Peyer's patch (tissue), 4 donors: ENCODE data around the gene ZNF784.

ENCODE experiments used
- CTCF ChIP-seq, 6 experiments: fragments of 450-650 bp in 4 of 6; fragments of 200-600 bp in 2 of 6; sonication (generic) in 1 of 6; IDR thresholded peaks; one replicate each; pipeline ENCODE4 v1.5.1; 2017 to 2019; ENCODE audit warnings: antibody characterized with exemption in 6 of 6, mild to moderate bottlenecking in 3 of 6, moderate library complexity in 1 of 6
- POLR2A ChIP-seq, 2 donors: fragments of 450-650 bp; IDR thresholded peaks; one replicate each; pipeline ENCODE4 v1.5.1; 2017; ENCODE audit warnings: antibody characterized with exemption in 2 of 2, mild to moderate bottlenecking in 2 of 2, moderate library complexity in 2 of 2

- no peak for TF ChIP-seq CTCF (IDR thresholded peaks at IDR 0.05)
- no peak for TF ChIP-seq POLR2A (IDR thresholded peaks at IDR 0.05)
These were observed 25.1 kb upstream of the ZNF784 start for GRCh38 chr19:55649268-55650125.
